H1 (cell line): ENCODE data around the gene CACNA1D. TPM values are rescaled to one million over a fixed set of nuclear protein-coding genes. Genes with fewer than 3 reads are reported as not detected.

ENCODE experiments used
- CTCF ChIA-PET: fragments of 300-600 bp; sonication (Branson Sonifier 250); formaldehyde crosslinking; loops from one replicate; lab custom pipeline; 2021; ENCODE audit not compliant: partially characterized antibody; lab: Charles Lee
- POLR2A ChIA-PET: fragments of 300-600 bp; sonication (Branson Sonifier 250); formaldehyde crosslinking; loops from one replicate; lab custom pipeline; 2021; ENCODE audit warnings: inconsistent platforms; ENCODE audit not compliant: partially characterized antibody; lab: Charles Lee
- DNase-seq, 2 experiments: peaks; one replicate each; pipeline versions ENCODE4 v3.0.0 to v3.0.0-alpha.2; 2010 to 2022; ENCODE audit warnings: low spot score in 2 of 2, low read depth in 1 of 2, mixed read lengths in 1 of 2
- FAIRE-seq: peaks from 2 replicates; lab custom pipeline; 2011; peaks lifted over from hg19 to GRCh38; lab: Jason Lieb, UNC
- H2AFZ ChIP-seq: 2 replicates; pipeline ENCODE4 v1.8.1; 2012; ENCODE audit warnings: low read length, inconsistent platforms
- H2AK5ac ChIP-seq: 2 replicates; pipeline ENCODE4 v1.6.1; 2013; ENCODE audit warnings: low read depth, low read length
- H2BK120ac ChIP-seq: replicated peaks from 2 replicates; pipeline ENCODE3; 2013; ENCODE audit warnings: low read depth, low read length, inconsistent platforms
- H2BK12ac ChIP-seq: 2 replicates; pipeline ENCODE4 v1.6.1; 2013; ENCODE audit warnings: low read depth, low read length
- H2BK15ac ChIP-seq: 2 replicates; pipeline ENCODE4 v1.6.1; 2013; ENCODE audit warnings: low read length
- H2BK20ac ChIP-seq: 2 replicates; pipeline ENCODE4 v1.6.1; 2013; ENCODE audit warnings: low read length
- H2BK5ac ChIP-seq: 2 replicates; pipeline ENCODE4 v1.6.1; 2013; ENCODE audit warnings: low read depth, low read length
- H3K14ac ChIP-seq: 2 replicates; pipeline ENCODE4 v1.6.1; 2013; ENCODE audit warnings: inconsistent platforms; ENCODE audit not compliant: insufficient read length
- H3K18ac ChIP-seq: 2 replicates; pipeline ENCODE4 v1.6.1; 2013; ENCODE audit warnings: low read length; ENCODE audit errors: extremely low read depth
- H3K23ac ChIP-seq: 2 replicates; pipeline ENCODE4 v1.6.1; 2013; ENCODE audit warnings: inconsistent platforms; ENCODE audit not compliant: insufficient read length
- H3K23me2 ChIP-seq: 2 replicates; pipeline ENCODE4 v1.6.1; 2013; ENCODE audit warnings: low read depth, low read length
- H3K27ac ChIP-seq: 2 replicates; pipeline ENCODE4 v1.6.1; 2011; ENCODE audit warnings: low read depth, low read length, inconsistent platforms
- H3K27me3 ChIP-seq, 4 experiments: replicated peaks in 1 of 4; 1 replicate in 1 of 4; 2 replicates in 3 of 4; pipeline versions ENCODE4 v1.6.1 to v1.8.1; 2011 to 2013; ENCODE audit warnings: low read length in 3 of 4, mild to moderate bottlenecking in 3 of 4, inconsistent platforms in 2 of 4, mixed read lengths in 2 of 4, moderate library complexity in 1 of 4; ENCODE audit not compliant: control insufficient read depth in 3 of 4, insufficient read depth in 3 of 4; ENCODE audit errors: extremely low read depth in 1 of 4
- H3K36me3 ChIP-seq, 4 experiments: 2 replicates each; pipeline versions ENCODE4 v1.6.1 to v1.8.1; 2011 to 2013; ENCODE audit warnings: mild to moderate bottlenecking in 4 of 4, low read length in 3 of 4, moderate library complexity in 2 of 4, control low read depth in 1 of 4, inconsistent platforms in 1 of 4; ENCODE audit not compliant: insufficient read depth in 4 of 4, control insufficient read depth in 2 of 4
- H3K4ac ChIP-seq: replicated peaks from 2 replicates; pipeline ENCODE3; 2013; ENCODE audit warnings: low read length, low read depth, mixed read lengths, inconsistent platforms; ENCODE audit not compliant: insufficient read length
- H3K4me1 ChIP-seq, 4 experiments: replicated peaks in 1 of 4; 1 replicate in 1 of 4; 2 replicates in 3 of 4; pipeline versions ENCODE4 v1.6.1 to v1.8.1; 2011 to 2013; ENCODE audit warnings: low read length in 3 of 4, inconsistent platforms in 2 of 4, mixed read lengths in 1 of 4; ENCODE audit not compliant: insufficient read depth in 4 of 4, control insufficient read depth in 3 of 4
- H3K4me2 ChIP-seq, 2 experiments: 2 replicates each; pipeline versions ENCODE4 v1.6.1 to v1.8.1; 2011 to 2013; ENCODE audit warnings: low read depth in 2 of 2, low read length in 2 of 2, control low read depth in 1 of 2, inconsistent platforms in 1 of 2, mild to moderate bottlenecking in 1 of 2; ENCODE audit not compliant: insufficient read depth in 1 of 2
- H3K4me3 ChIP-seq, 4 experiments: fragments of 200-600, 300-600 bp in 1 of 4; sonication (generic), shearing (Covaris generic), sonication (Bioruptor Twin) in 1 of 4; 2 replicates each; pipeline versions ENCODE4 v1.5.1 to v1.8.1; 2011 to 2016; ENCODE audit warnings: low read length in 4 of 4, low read depth in 3 of 4, control low read depth in 2 of 4, inconsistent platforms in 2 of 4, mild to moderate bottlenecking in 2 of 4, mixed read lengths in 1 of 4, moderate library complexity in 1 of 4; ENCODE audit not compliant: insufficient read depth in 2 of 4; ENCODE audit errors: extremely low read depth in 1 of 4
- H3K56ac ChIP-seq: replicated peaks from 2 replicates; pipeline ENCODE3; 2013; ENCODE audit warnings: low read depth, mild to moderate bottlenecking, mixed read lengths, low read length, inconsistent platforms; ENCODE audit not compliant: insufficient read length
- H3K79me1 ChIP-seq: 2 replicates; pipeline ENCODE4 v1.6.1; 2013; ENCODE audit warnings: low read depth, low read length, control low read depth
- H3K79me2 ChIP-seq, 2 experiments: 2 replicates each; pipeline versions ENCODE4 v1.6.1 to v1.8.1; 2012 to 2013; ENCODE audit warnings: low read length in 2 of 2, mild to moderate bottlenecking in 2 of 2, inconsistent platforms in 1 of 2; ENCODE audit not compliant: insufficient read depth in 2 of 2, control insufficient read depth in 1 of 2
- H3K9ac ChIP-seq, 4 experiments: replicated peaks in 1 of 4; 1 replicate in 1 of 4; 2 replicates in 3 of 4; pipeline versions ENCODE4 v1.6.1 to v1.8.1; 2011 to 2013; ENCODE audit warnings: low read depth in 3 of 4, low read length in 3 of 4, control low read depth in 2 of 4, mild to moderate bottlenecking in 2 of 4, moderate library complexity in 2 of 4, inconsistent platforms in 1 of 4; ENCODE audit errors: extremely low read depth in 1 of 4
- H3K9me3 ChIP-seq, 2 experiments: 2 replicates each; pipeline versions ENCODE4 v1.6.1 to v1.8.1; 2012 to 2013; ENCODE audit warnings: mild to moderate bottlenecking in 2 of 2, moderate library complexity in 2 of 2, control low read depth in 1 of 2, inconsistent platforms in 1 of 2, low read depth in 1 of 2, low read length in 1 of 2, mixed read lengths in 1 of 2; ENCODE audit not compliant: insufficient read depth in 2 of 2
- H4K20me1 ChIP-seq, 2 experiments: replicated peaks in 1 of 2; 2 replicates each; pipeline versions ENCODE3 to v1.8.1; 2011 to 2013; ENCODE audit warnings: inconsistent platforms in 2 of 2, low read length in 2 of 2, mild to moderate bottlenecking in 1 of 2; ENCODE audit not compliant: insufficient read depth in 2 of 2, control insufficient read depth in 1 of 2
- H4K5ac ChIP-seq: 2 replicates; pipeline ENCODE4 v1.6.1; 2013; ENCODE audit warnings: low read length, low read depth, mixed read lengths, inconsistent platforms; ENCODE audit not compliant: insufficient read length
- H4K8ac ChIP-seq: 2 replicates; pipeline ENCODE4 v1.8.0; 2013; ENCODE audit warnings: mild to moderate bottlenecking, moderate library complexity, low read length, inconsistent platforms; ENCODE audit not compliant: insufficient read depth; ENCODE audit errors: extremely low read depth
- H4K91ac ChIP-seq: replicated peaks from 2 replicates; pipeline ENCODE3; 2013; ENCODE audit warnings: low read length, mixed read lengths, inconsistent platforms; ENCODE audit not compliant: insufficient read length
- NRF1 ChIP-seq: IDR thresholded peaks from 2 replicates; pipeline ENCODE4 v1.6.1; 2011; ENCODE audit warnings: mild to moderate bottlenecking, low read depth, low read length, improper control_type of control experiment
- PHF8 ChIP-seq: fragments of 200-600 bp; sonication (generic); conservative IDR thresholded peaks from 2 replicates; pipeline ENCODE4 v1.7.1; 2012; ENCODE audit warnings: low read depth, mild to moderate bottlenecking, inconsistent platforms, low read length, moderate library complexity
- RAD21 ChIP-seq, 2 experiments: IDR thresholded peaks in 1 of 2; conservative IDR thresholded peaks in 1 of 2; 2 replicates each; pipeline ENCODE4 v1.6.1; 2011; ENCODE audit warnings: low read depth in 2 of 2, low read length in 2 of 2, improper control_type of control experiment in 1 of 2, inconsistent platforms in 1 of 2, mild to moderate bottlenecking in 1 of 2, moderate library complexity in 1 of 2
- WGBS, 2 experiments: shearing (Covaris generic) in 1 of 2; methylation state at CpG; one replicate each; pipeline versions ENCODE4 v1.1.6 to v1.1.7; 2013 to 2015; ENCODE audit warnings: low lambda C conversion rate in 2 of 2, mixed read lengths in 2 of 2, inconsistent platforms in 1 of 2, low coverage in 1 of 2, missing lambda C conversion rate in 1 of 2; ENCODE audit not compliant: insufficient replicate concordance in 2 of 2, insufficient coverage in 1 of 2, insufficient read length in 1 of 2; ENCODE audit errors: extremely low coverage in 1 of 2, missing lambda C conversion rate in 1 of 2; 5-methylcytosine and 5-hydroxymethylcytosine counted together
- polyA plus RNA-seq, 7 experiments: library from polyadenylated mRNA; depleted of rRNA in 3 of 7; stranded (reverse) in 5 of 7; unstranded in 2 of 7; fragments of >200 nt in 5 of 7; fragments of 200-250 nt in 2 of 7; gene quantifications; 1 replicate in 5 of 7; 2 replicates in 1 of 7; 4 replicates in 1 of 7; pipeline versions ENCODE4 v1.2.1 to v1.2.3, GENCODE V29; 2011 to 2013; ENCODE audit warnings: missing spikeins in 2 of 7, mixed read lengths in 2 of 7
- total RNA-seq: library from RNA; stranded (reverse); fragmentation: NEBNext Ultra II Directional; extraction: Animal tissue kit (Norgen Biotek cat#: 25700); gene quantifications from 2 replicates; pipeline ENCODE4 v1.2.1, GENCODE V29; 2021
- TF ChIP-seq, protein P1 (sequence below), 3 experiments: IDR thresholded peaks; 1 replicate in 2 of 3; 2 replicates in 1 of 3; pipeline versions ENCODE4 v1.5.1 to v1.6.1; 2011; ENCODE audit warnings: low read length in 3 of 3, mild to moderate bottlenecking in 3 of 3, inconsistent platforms in 2 of 3, low read depth in 1 of 3, moderate library complexity in 1 of 3; ENCODE audit not compliant: insufficient read depth in 1 of 3; ENCODE audit errors: control extremely low read depth in 1 of 3

Gene CACNA1D
- total and polyA plus RNA-seq, 2 of the 8 experiments (the other 6 are each of a cell fraction or from before 2014, with no cell fraction given), result 2.0 to 2.9 TPM

DNA sequence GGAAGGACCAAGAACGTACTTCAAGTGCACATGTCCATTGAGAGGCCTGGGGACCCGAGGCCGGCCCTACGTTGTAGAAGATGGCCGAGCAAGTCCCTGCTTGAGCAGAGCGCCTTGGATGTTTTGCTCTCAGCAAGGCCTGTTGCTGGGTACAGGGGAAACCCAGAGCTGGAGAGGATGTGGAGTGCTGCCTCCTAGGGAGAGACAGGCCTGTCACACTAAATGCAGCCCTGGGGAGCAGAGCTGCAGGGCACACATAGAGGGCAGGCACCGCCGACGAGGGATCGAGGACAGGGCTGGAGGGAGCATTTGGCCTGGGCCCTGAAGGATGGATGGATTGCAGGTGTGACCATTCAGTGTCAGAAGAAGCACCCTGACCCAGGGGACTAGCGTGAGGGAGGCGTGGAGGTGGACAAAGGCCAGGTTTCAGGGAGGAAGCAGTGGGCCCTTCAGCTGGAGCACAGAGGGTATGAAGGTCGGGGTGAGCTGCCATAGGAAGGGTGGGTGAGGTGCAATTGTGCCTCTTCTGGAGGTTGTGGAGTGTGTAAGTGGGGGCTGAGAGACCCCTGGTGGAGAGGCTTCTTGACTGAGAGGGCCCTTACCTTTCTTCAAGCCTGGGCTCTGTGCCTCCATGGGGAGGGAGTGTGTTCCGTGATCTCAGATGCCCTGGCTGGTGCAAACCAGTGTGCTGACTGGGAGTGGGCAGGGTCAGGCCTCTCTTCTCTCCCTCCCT is 209.4 kb downstream of the CACNA1D start:
- FAIRE-seq, result no peak
- Histone ChIP-seq H2AFZ (peak overlapping the region; percentile 46; the same call in 1 of the 2 replicates), H3K56ac (no peak overlapping the region), H3K18ac (no peak overlapping the region), H4K20me1 (no peaks in the 10 kb centered on the region), H4K5ac (no peak overlapping the region), H3K36me3 (no peaks in the 10 kb centered on the region), H3K27me3 (no peaks in the 10 kb centered on the region), H4K8ac (no peak overlapping the region), H3K79me2 (no peaks in the 10 kb centered on the region), H3K4ac (no peak overlapping the region)
- WGBS, 2 experiments, result 88% methylated on average over 14 of the region's 14 CpGs; no CpG with 5 or more reads in 1 of the 2 experiments
- TF ChIP-seq, protein P1, sequence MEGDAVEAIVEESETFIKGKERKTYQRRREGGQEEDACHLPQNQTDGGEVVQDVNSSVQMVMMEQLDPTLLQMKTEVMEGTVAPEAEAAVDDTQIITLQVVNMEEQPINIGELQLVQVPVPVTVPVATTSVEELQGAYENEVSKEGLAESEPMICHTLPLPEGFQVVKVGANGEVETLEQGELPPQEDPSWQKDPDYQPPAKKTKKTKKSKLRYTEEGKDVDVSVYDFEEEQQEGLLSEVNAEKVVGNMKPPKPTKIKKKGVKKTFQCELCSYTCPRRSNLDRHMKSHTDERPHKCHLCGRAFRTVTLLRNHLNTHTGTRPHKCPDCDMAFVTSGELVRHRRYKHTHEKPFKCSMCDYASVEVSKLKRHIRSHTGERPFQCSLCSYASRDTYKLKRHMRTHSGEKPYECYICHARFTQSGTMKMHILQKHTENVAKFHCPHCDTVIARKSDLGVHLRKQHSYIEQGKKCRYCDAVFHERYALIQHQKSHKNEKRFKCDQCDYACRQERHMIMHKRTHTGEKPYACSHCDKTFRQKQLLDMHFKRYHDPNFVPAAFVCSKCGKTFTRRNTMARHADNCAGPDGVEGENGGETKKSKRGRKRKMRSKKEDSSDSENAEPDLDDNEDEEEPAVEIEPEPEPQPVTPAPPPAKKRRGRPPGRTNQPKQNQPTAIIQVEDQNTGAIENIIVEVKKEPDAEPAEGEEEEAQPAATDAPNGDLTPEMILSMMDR (IDR thresholded peaks at IDR 0.05; ENCODE audit: control extremely low read depth in 1 of 3, insufficient read depth in 1 of 3, low read depth in 1 of 3, low read length in 3 of 3), result peak in 2 of 3 experiments; percentile 1 to 10; a peak in 3 of 4 replicates
- TF ChIP-seq NRF1 (no peak), RAD21 (IDR thresholded peaks at IDR 0.05 in 1 of 2, conservative IDR thresholded peaks at IDR 0.05 in 1 of 2; ENCODE audit: low read depth in 2 of 2, low read length in 2 of 2) (peak; percentile 29 to 42; a peak in 3 of 4 replicates), PHF8 (no peak)
- TF ChIP-seq, all 59 proteins: peak for 2
- Histone ChIP-seq H3K9me3 (no peaks in the 10 kb centered on the region), H2BK5ac (no peak overlapping the region), H3K9ac (no peak overlapping the region), H3K4me2 (no peak overlapping the region), H3K4me1 (no peaks in the 10 kb centered on the region), H3K14ac (no peak overlapping the region), H2AK5ac (no peak overlapping the region), H3K27ac (no peak overlapping the region), H2BK20ac (no peak overlapping the region), H3K23ac (no peak overlapping the region), H2BK120ac (no peak overlapping the region), H3K4me3 (no peak overlapping the region), H2BK15ac (no peak overlapping the region), H3K23me2 (no peaks in the 10 kb centered on the region), H4K91ac (no peak overlapping the region), H3K79me1 (no peaks in the 10 kb centered on the region), H2BK12ac (0 out of 2 replicates have a peak overlapping the region, but pooled peaks have one; percentile 17)
- CTCF ChIA-PET, result interaction anchor here (0.7 to 2.8 kb wide), 9 partner anchors 10 to 329 kb away, joined by 3 to 11 read pairs (median 3); no protein-coding TSS in a partner anchor
- POLR2A ChIA-PET, result no interaction called here
- peak in 1 of 2 experiments; percentile 44 for DNase-seq
